DOHH2 (cell line): ENCODE results near the gene LRMDA.

Experiments used
- H3F3A ChIP-seq: fragments of 200-600 bp; sonication (generic), shearing (Covaris generic); 2 replicates; pipeline ENCODE4 v1.6.0; 2016; ENCODE audit warnings: antibody characterized with exemption, mild to moderate bottlenecking; ENCODE audit not compliant: control insufficient read depth, insufficient read depth
- H3K27ac ChIP-seq: fragments of 200-600 bp; sonication (generic); 2 replicates; pipeline ENCODE4 v1.5.1; 2014; ENCODE audit warnings: low read depth, mild to moderate bottlenecking, low read length, moderate library complexity
- H3K27me3 ChIP-seq: fragments of 200-600 bp; sonication (generic); 2 replicates; pipeline ENCODE4 v1.6.1; 2014; ENCODE audit warnings: mild to moderate bottlenecking, low read length, mixed read lengths; ENCODE audit not compliant: control insufficient read depth
- H3K36me3 ChIP-seq: fragments of 200-600 bp; sonication (generic); 2 replicates; pipeline ENCODE4 v1.6.1; 2014; ENCODE audit warnings: mild to moderate bottlenecking, low read length, moderate library complexity, mixed read lengths; ENCODE audit not compliant: control insufficient read depth
- H3K4me1 ChIP-seq: fragments of 200-600 bp; sonication (generic); 2 replicates; pipeline ENCODE4 v1.6.1; 2014; ENCODE audit warnings: mild to moderate bottlenecking, low read length, mixed read lengths; ENCODE audit not compliant: control insufficient read depth
- H3K4me2 ChIP-seq: fragments of 200-600 bp; sonication (generic); 2 replicates; pipeline ENCODE4 v1.6.0; 2014; ENCODE audit warnings: mild to moderate bottlenecking, low read length, moderate library complexity
- H3K4me3 ChIP-seq: fragments of 200-600 bp; sonication (generic); 2 replicates; pipeline ENCODE4 v1.5.1; 2014; ENCODE audit warnings: mild to moderate bottlenecking, low read length, mixed read lengths
- H3K79me2 ChIP-seq: fragments of 200-600 bp; sonication (generic); 2 replicates; pipeline ENCODE4 v1.6.1; 2014; ENCODE audit warnings: mild to moderate bottlenecking, low read length, mixed read lengths; ENCODE audit not compliant: control insufficient read depth
- H3K9me2 ChIP-seq: fragments of 200-600 bp; sonication (generic); replicated peaks from 2 replicates; pipeline ENCODE4 v1.6.1; 2014; ENCODE audit warnings: mild to moderate bottlenecking, low read length, mixed read lengths; ENCODE audit not compliant: control insufficient read depth
- H3K9me3 ChIP-seq: fragments of 200-600 bp; sonication (generic); 2 replicates; pipeline ENCODE4 v1.6.1; 2014; ENCODE audit warnings: antibody characterized with exemption, low read length, mixed read lengths; ENCODE audit not compliant: control insufficient read depth, insufficient read depth
- H4K20me1 ChIP-seq: fragments of 200-600 bp; sonication (generic); 2 replicates; pipeline ENCODE4 v1.6.0; 2014; ENCODE audit warnings: low read depth, mild to moderate bottlenecking, antibody characterized with exemption, low read length, moderate library complexity; ENCODE audit not compliant: control insufficient read depth, insufficient read depth
- CTCF ChIP-seq: fragments of 200-600 bp; sonication (generic); IDR thresholded peaks from one replicate; pipeline ENCODE4 v1.5.1; 2014; ENCODE audit warnings: antibody characterized with exemption, mild to moderate bottlenecking, low read depth, low read length; ENCODE audit not compliant: poor library complexity, severe bottlenecking
- EZH2phosphoT487 ChIP-seq: fragments of 200-600 bp; sonication (generic); IDR thresholded peaks from 2 replicates; pipeline ENCODE4 v1.6.1; 2017; ENCODE audit warnings: borderline replicate concordance, mild to moderate bottlenecking, antibody characterized with exemption, low read length, moderate library complexity, mixed read lengths

The LRMDA gene

GRCh38 chr10:75450644-75451640, 19.5 kb downstream of the LRMDA start:
- Histone ChIP-seq H3K9me2 (no peaks in the 10 kb centered on the region), H3K4me2 (no peak overlapping the region), H3K79me2 (no peaks in the 10 kb centered on the region), H3K9me3 (no peaks in the 10 kb centered on the region), H3K27ac (no peak overlapping the region), H3F3A (no peaks in the 10 kb centered on the region), H3K4me1 (no peaks in the 10 kb centered on the region), H3K27me3 (no peaks in the 10 kb centered on the region), H3K4me3 (no peak overlapping the region), H4K20me1 (no peaks in the 10 kb centered on the region), H3K36me3 (no peaks in the 10 kb centered on the region)
- TF ChIP-seq CTCF (no peak), EZH2phosphoT487 (no peak)

DNA sequence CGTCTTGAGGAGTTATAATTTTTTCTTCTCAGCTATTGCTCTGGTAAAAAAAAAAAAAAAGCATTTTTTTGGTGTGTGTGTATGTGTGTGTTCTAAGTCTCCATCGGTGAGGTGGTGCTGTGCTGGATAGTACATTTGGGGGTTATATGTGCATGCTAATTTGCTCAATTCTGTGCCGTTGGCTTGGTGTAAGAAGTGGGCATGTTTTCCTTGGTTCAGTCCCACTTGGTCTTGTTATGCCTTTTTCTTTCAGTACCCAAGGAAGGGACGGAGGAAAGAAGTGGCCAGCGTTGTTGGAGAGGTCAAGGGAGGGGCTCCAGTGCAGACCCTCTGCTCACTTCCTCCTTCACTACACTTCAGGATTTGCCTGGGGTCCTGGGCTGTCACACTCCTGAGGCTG, 20.4 kb downstream of the LRMDA start:
- TF ChIP-seq EZH2phosphoT487 (no peak), CTCF (no peak)
- H3K27me3 ChIP-seq, result no peaks in the 10 kb centered on the region
- no peak overlapping the region for H3K27ac ChIP-seq
- H3F3A ChIP-seq, result no peaks in the 10 kb centered on the region
- H3K79me2 ChIP-seq, result no peaks in the 10 kb centered on the region
- no peak overlapping the region for H3K4me2 ChIP-seq
- H3K9me2 ChIP-seq, result no peaks in the 10 kb centered on the region
- H4K20me1 ChIP-seq, result no peaks in the 10 kb centered on the region
- H3K9me3 ChIP-seq, result no peaks in the 10 kb centered on the region
- no peaks in the 10 kb centered on the region for H3K4me1 ChIP-seq
- H3K4me3 ChIP-seq, result no peak overlapping the region
- H3K36me3 ChIP-seq, result no peaks in the 10 kb centered on the region

- TF ChIP-seq CTCF, result no peak
- no peak overlapping the region for H3K4me3 ChIP-seq
- H3K9me3 ChIP-seq, result no peaks in the 10 kb centered on the region
- H4K20me1 ChIP-seq, result no peaks in the 10 kb centered on the region
- H3K79me2 ChIP-seq, result no peaks in the 10 kb centered on the region
- H3K36me3 ChIP-seq, result no peaks in the 10 kb centered on the region
- no peak overlapping the region for H3K4me2 ChIP-seq
- H3K9me2 ChIP-seq, result no peaks in the 10 kb centered on the region
- no peaks in the 10 kb centered on the region for H3F3A ChIP-seq
- H3K27me3 ChIP-seq, result no peaks in the 10 kb centered on the region
- no peak overlapping the region for H3K27ac ChIP-seq
- H3K4me1 ChIP-seq, result no peaks in the 10 kb centered on the region
Observed at GRCh38 chr10:75452997-75453396, 21.6 kb downstream of the LRMDA start.
